Measurements from ENCODE around the gene PARK7.

PARK7 gene

GRCh38 chr1:8016210-8016894 is 54.8 kb downstream of the PARK7 start:
- TF ChIP-seq, protein P1, sequence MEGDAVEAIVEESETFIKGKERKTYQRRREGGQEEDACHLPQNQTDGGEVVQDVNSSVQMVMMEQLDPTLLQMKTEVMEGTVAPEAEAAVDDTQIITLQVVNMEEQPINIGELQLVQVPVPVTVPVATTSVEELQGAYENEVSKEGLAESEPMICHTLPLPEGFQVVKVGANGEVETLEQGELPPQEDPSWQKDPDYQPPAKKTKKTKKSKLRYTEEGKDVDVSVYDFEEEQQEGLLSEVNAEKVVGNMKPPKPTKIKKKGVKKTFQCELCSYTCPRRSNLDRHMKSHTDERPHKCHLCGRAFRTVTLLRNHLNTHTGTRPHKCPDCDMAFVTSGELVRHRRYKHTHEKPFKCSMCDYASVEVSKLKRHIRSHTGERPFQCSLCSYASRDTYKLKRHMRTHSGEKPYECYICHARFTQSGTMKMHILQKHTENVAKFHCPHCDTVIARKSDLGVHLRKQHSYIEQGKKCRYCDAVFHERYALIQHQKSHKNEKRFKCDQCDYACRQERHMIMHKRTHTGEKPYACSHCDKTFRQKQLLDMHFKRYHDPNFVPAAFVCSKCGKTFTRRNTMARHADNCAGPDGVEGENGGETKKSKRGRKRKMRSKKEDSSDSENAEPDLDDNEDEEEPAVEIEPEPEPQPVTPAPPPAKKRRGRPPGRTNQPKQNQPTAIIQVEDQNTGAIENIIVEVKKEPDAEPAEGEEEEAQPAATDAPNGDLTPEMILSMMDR (IDR thresholded peaks at IDR 0.05), result peak; percentile 19; the same call in 1 of the 2 replicates

DNA sequence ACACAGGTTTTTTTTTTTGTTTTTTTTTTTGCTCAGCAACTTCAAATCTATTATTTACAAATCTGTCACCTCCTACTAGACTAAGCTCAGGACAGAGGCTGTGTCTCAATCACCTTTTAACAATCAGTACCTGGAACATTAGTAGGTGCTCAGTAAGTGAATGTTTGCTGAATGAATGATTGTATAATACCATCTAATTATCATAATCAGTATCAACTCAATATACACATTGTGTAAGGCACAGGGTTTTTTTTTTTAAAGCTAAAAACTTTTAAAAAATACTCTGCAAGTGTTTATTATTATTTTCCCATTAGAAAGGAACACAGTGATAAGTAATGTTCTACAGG is 55.4 kb downstream of the PARK7 start:
- TF ChIP-seq, protein P1 (IDR thresholded peaks at IDR 0.05), result no peak

DNA sequence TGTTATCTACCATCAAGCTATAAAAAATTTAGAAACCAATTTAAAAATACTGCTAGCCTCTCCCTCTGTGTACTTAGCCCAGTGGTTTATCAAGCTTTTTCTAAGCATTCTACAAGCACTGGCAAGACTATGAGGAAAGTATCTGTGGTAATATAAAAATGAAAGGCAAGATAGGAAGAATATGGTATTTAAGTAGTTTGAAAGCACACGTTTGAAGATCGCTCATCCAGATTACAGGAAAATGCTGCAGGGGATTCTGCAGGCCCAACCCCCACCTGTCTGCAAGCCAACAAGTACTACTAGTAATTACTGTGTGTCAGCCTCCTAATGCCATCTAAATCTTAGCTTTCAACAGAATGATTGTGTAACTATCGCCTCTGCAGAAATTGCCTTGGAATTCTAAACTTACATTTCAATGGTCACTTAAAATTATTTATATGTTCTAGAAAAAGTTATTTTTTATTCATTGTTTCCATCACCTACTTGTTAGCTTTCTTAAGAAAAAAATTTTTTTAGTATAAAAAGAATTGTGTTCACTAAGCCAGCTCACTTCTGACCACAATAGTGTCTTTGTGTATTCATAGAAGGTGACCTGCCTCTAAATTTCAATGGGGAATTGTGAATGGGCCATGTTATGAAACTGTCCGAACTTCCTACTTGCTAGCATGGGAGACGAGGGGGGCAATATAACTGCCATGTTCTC is 56.1 kb downstream of the PARK7 start:
- TF ChIP-seq, protein P1 (IDR thresholded peaks at IDR 0.05), result no peak

DNA sequence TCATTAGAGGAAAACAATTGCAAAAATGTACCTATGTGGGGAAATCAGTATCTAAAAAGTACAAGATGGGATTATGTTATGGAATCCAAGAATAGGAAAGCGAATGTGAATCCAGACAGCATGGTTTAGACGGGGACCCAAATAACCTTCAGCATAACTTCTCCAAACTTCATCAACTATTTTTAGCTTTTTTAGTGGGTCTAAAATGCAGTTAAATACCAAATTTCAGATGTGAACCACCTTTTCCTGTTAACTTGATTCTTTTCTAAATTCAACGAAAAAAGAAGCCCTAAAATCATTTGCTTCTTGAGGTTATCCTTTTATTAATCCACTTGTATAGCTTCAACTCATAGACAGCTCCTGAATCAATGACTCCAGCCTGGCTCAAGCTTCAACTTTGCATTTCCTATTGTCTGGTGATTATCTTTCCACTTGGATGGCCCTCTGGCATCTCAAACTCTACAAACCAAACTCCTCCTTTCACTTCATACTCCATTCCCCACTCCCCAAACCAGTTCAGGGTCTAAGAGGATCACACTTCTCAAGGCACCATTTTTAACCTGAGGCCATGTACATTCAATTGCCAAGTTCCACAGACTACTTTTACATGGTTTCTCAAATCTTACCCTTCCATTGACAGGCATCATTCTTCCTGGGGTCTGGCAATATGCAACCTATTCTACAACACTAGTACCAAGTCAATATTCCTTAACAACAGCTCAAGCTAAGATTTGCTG is 57.1 kb downstream of the PARK7 start:
- TF ChIP-seq, protein P1 (IDR thresholded peaks at IDR 0.05), result no peak

GRCh38 chr1:8019229-8019620 is 57.7 kb downstream of the PARK7 start:
- TF ChIP-seq, protein P1 (IDR thresholded peaks at IDR 0.05), result no peak

DNA sequence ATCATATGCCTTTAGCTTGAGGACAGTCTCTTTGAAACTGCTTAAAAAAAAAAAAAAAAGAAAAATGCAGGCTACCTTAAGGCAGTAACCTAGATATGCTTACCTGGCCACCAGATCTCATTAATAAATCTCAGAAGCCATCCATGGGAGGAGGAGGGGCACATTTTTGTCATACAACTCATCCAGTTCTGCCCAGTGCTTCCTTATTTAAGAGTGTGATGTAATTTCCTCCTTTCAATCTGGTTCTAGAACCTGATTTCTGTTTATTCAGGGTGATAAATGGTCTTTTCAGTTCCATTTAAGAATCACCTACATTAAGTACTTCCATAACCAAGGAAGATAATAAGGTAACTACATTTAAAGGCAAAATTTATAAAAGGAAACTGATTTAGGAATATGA is 58.5 kb downstream of the PARK7 start:
- TF ChIP-seq, protein P1 (IDR thresholded peaks at IDR 0.05), result no peak

DNA sequence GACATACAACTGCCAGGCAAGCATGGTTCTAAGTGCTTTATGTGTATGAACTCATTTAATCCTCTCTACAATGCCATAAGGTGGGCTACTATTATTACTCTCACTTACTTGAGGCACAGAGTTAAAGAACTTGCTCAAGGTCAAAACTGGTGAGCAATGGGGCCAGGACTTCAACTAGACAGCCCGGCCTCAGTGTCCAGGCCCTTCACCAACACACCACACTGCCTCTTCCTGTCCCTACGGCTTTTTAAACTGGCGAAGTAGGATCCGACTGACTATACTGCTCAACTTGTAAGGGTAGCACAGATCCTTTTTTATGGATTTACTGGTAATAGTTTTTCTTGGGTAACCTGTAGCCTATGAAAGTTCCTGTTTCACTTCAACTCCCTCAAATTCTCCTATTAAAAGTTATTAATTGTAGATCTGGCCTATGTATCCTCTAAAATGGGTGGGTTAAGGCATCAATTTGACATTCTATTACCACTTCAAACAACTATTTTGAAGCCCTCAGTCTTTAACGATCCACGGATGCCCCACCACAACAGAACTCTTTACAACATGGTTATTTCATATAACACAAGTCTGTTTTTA is 60.3 kb downstream of the PARK7 start:
- TF ChIP-seq, protein P1 (IDR thresholded peaks at IDR 0.05), result no peak
